Measurements from ENCODE around the gene EPB41. TPM values are rescaled to one million over a fixed set of nuclear protein-coding genes. Genes with fewer than 3 reads are reported as not detected.
A peak's percentile ranks its signal among the peaks of the same experiment; 100 is the strongest.
"Not testable (repeated sequence)": the region's sequence is repeated elsewhere in the genome, so short reads cannot be mapped to it uniquely, and the experiment has no call there.

Gene EPB41
- total RNA-seq, 1 donor from 2014 or later, result 102 TPM

- no peak for TF ChIP-seq CTCF (IDR thresholded peaks at IDR 0.05; ENCODE audit: unreplicated experiment)
- no peak for DNase-seq (ENCODE audit: low spot score, unreplicated experiment)
- H3K4me1 Mint-ChIP-seq (ENCODE audit: low read depth), result peaks cover 10% of the 10 kb centered on the region
- no peaks in the 10 kb centered on the region for H3K27me3 Mint-ChIP-seq
- peak overlapping the region; percentile 24 for H3K4me3 Mint-ChIP-seq (ENCODE audit: low read depth)
- H3K9me3 Mint-ChIP-seq (ENCODE audit: low read depth), result no peaks in the 10 kb centered on the region
- H3K27ac Mint-ChIP-seq, result peak overlapping the region; percentile 27
- H3K36me3 Mint-ChIP-seq (ENCODE audit: insufficient read depth), result no peaks in the 10 kb centered on the region
Measured at GRCh38 chr1:28871631-28872401, 42.6 kb upstream of the EPB41 start.

- not testable (repeated sequence) for DNase-seq (ENCODE audit: low spot score, unreplicated experiment); H3K9me3 Mint-ChIP-seq (ENCODE audit: low read depth); H3K4me3 Mint-ChIP-seq (ENCODE audit: low read depth); H3K36me3 Mint-ChIP-seq (ENCODE audit: insufficient read depth); H3K27me3 Mint-ChIP-seq; H3K27ac Mint-ChIP-seq
- H3K4me1 Mint-ChIP-seq (ENCODE audit: low read depth), result peaks cover 10% of the 10 kb centered on the region
Measured at GRCh38 chr1:28875134-28875533, 39.2 kb upstream of the EPB41 start.

- no peaks in the 10 kb centered on the region for H3K36me3 Mint-ChIP-seq (ENCODE audit: insufficient read depth)
- peak; percentile 94 for TF ChIP-seq CTCF (IDR thresholded peaks at IDR 0.05; ENCODE audit: unreplicated experiment)
- H3K4me1 Mint-ChIP-seq (ENCODE audit: low read depth), result peaks cover 10% of the 10 kb centered on the region
- H3K9me3 Mint-ChIP-seq (ENCODE audit: low read depth), result no peaks in the 10 kb centered on the region
- no peaks in the 10 kb centered on the region for H3K27me3 Mint-ChIP-seq
- no peak overlapping the region for H3K27ac Mint-ChIP-seq
- peak; percentile 67 for DNase-seq (ENCODE audit: low spot score, unreplicated experiment)
- no peak overlapping the region for H3K4me3 Mint-ChIP-seq (ENCODE audit: low read depth)
Measured at GRCh38 chr1:28877132-28877781, 37.1 kb upstream of the EPB41 start.

GRCh38 chr1:28878796-28879195, 35.6 kb upstream of the EPB41 start:
- Mint-ChIP-seq H3K4me3 (ENCODE audit: low read depth) (no peak overlapping the region), H3K9me3 (ENCODE audit: low read depth) (no peaks in the 10 kb centered on the region), H3K27ac (no peak overlapping the region), H3K36me3 (ENCODE audit: insufficient read depth) (no peaks in the 10 kb centered on the region), H3K27me3 (no peaks in the 10 kb centered on the region), H3K4me1 (ENCODE audit: low read depth) (peaks cover 11% of the 10 kb centered on the region)
- no peak for DNase-seq (ENCODE audit: low spot score, unreplicated experiment)
- TF ChIP-seq CTCF (IDR thresholded peaks at IDR 0.05; ENCODE audit: unreplicated experiment), result no peak

- Mint-ChIP-seq H3K4me3 (ENCODE audit: low read depth) (no peak overlapping the region), H3K27ac (peak overlapping the region; percentile 65), H3K4me1 (ENCODE audit: low read depth) (peaks cover 25% of the 10 kb centered on the region), H3K36me3 (ENCODE audit: insufficient read depth) (no peaks in the 10 kb centered on the region), H3K27me3 (no peaks in the 10 kb centered on the region), H3K9me3 (ENCODE audit: low read depth) (no peaks in the 10 kb centered on the region)
- TF ChIP-seq CTCF (IDR thresholded peaks at IDR 0.05; ENCODE audit: unreplicated experiment), result peak; percentile 96
- peak; percentile 86 for DNase-seq (ENCODE audit: low spot score, unreplicated experiment)
Measured at GRCh38 chr1:28882009-28882628, 32.2 kb upstream of the EPB41 start.

Measured in progenitor cell of endocrine pancreas (in vitro differentiated cells).